Omental fat pad (tissue), 4 donors: ENCODE measurements around the gene NINJ1. TPM values are rescaled to one million over a fixed set of nuclear protein-coding genes. Genes with fewer than 3 reads are reported as not detected.

ENCODE experiments used
- ATAC-seq: fragments of 150-250 bp; one replicate; pipeline ENCODE4 v1.9.1; 2016; ENCODE audit warnings: mild to moderate bottlenecking, moderate library complexity; ENCODE audit not compliant: low FRiP score
- DNase-seq: peaks from one replicate; pipeline ENCODE4 v3.0.0-alpha.2; 2019; ENCODE audit warnings: low spot score
- CTCF ChIP-seq, 3 donors: fragments of 450-650 bp; IDR thresholded peaks; one replicate each; pipeline ENCODE4 v1.5.1; 2016 to 2017; ENCODE audit warnings: antibody characterized with exemption in 3 of 3, mild to moderate bottlenecking in 3 of 3, moderate library complexity in 2 of 3
- total RNA-seq, 4 donors: library from RNA; depleted of rRNA; stranded (reverse); fragments of >200 nt; gene quantifications; one replicate each; pipeline ENCODE4 v1.1.0, GENCODE V29; 2016

The NINJ1 gene
- 100 to 1,000 TPM in 2 of 4 donors, 10 to 100 TPM in 2; 63.3 to 137 (median 104) TPM for total RNA-seq

GRCh38 chr9:93134015-93134739 lies at the start of gene NINJ1:
TSS of gene NINJ1 (minus strand) at chr9:93134251. CDS start at chr9:93134217, 34 bp downstream.
- DNase-seq (no peak), ATAC-seq (peak; percentile 86)

GRCh38 chr9:93183131-93183662 lies 49.1 kb upstream of the NINJ1 start:
- no peak for DNase-seq
- no peak for ATAC-seq
- no peak for TF ChIP-seq CTCF (IDR thresholded peaks at IDR 0.05)

More at GRCh38 chr9:93134015-93134739, at the start of gene NINJ1:
- no peak for TF ChIP-seq CTCF (IDR thresholded peaks at IDR 0.05)

- TF ChIP-seq CTCF (IDR thresholded peaks at IDR 0.05), result no peak
- DNase-seq (no peak), ATAC-seq (no peak)
Measured at GRCh38 chr9:93182572-93182971, 48.5 kb upstream of the NINJ1 start.

- TF ChIP-seq CTCF (IDR thresholded peaks at IDR 0.05), result no peak
- ATAC-seq, result no peak
- DNase-seq, result no peak
Measured at GRCh38 chr9:93181672-93182435, 47.8 kb upstream of the NINJ1 start.

- no peak for DNase-seq
- TF ChIP-seq CTCF (IDR thresholded peaks at IDR 0.05), result no peak
- no peak for ATAC-seq
Measured at GRCh38 chr9:93180938-93181337, 46.9 kb upstream of the NINJ1 start.

- ATAC-seq, result no peak
- no peak for DNase-seq
- no peak for TF ChIP-seq CTCF (IDR thresholded peaks at IDR 0.05)
Measured at GRCh38 chr9:93178851-93179786, 45.1 kb upstream of the NINJ1 start.
